ENCODE data around the gene SERINC2. TPM values are rescaled to one million over a fixed set of nuclear protein-coding genes. Genes with fewer than 3 reads are reported as not detected.

The SERINC2 gene
- total RNA-seq, 1 donor from 2014 or later: 9.6 TPM

DNA sequence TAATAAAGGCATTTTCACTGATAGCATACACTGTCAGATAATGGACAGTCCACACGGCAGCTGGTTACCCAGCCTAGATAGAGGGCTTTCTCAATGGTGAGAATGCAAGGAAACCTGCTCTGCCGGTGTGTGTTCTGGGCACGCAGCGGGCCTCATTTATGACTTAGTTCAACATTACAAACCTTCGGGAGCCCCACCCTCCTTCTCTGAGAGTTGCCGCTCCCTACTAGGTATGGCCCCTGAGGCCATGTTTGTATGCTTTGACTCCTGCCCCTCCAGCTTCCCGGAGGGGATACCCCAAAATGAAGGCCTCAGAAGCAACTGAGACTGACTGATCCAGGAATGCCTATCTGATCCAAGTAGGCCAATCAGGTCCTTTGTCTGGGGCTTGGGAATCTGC lies 22.9 kb upstream of the SERINC2 start:
- Histone ChIP-seq H3K9me3 (ENCODE audit: low read depth) (no peaks in the 10 kb centered on the region), H2AFZ (replicated peaks) (no peak overlapping the region), H3K79me2 (ENCODE audit: low read depth) (no peaks in the 10 kb centered on the region), H3K27me3 (peaks cover 12% of the 10 kb centered on the region), H3F3A (ENCODE audit: low read depth) (no peaks in the 10 kb centered on the region), H3K4me2 (no peak overlapping the region), H3K4me1 (no peaks in the 10 kb centered on the region), H3K36me3 (no peaks in the 10 kb centered on the region), H3K9ac (no peak overlapping the region), H3K27ac (no peak overlapping the region), H3K4me3 (no peak overlapping the region), H4K20me1 (ENCODE audit: low read depth) (no peaks in the 10 kb centered on the region)
- H3K27me3 Mint-ChIP-seq (ENCODE audit: insufficient read depth, low read depth): peaks cover 10% of the 10 kb centered on the region
- H3K36me3 Mint-ChIP-seq: no peaks in the 10 kb centered on the region
- H3K4me3 Mint-ChIP-seq: no peak overlapping the region
- H3K27ac Mint-ChIP-seq: no peak overlapping the region
- DNase-seq (ENCODE audit: low spot score): no peak
- TF ChIP-seq, protein P1, sequence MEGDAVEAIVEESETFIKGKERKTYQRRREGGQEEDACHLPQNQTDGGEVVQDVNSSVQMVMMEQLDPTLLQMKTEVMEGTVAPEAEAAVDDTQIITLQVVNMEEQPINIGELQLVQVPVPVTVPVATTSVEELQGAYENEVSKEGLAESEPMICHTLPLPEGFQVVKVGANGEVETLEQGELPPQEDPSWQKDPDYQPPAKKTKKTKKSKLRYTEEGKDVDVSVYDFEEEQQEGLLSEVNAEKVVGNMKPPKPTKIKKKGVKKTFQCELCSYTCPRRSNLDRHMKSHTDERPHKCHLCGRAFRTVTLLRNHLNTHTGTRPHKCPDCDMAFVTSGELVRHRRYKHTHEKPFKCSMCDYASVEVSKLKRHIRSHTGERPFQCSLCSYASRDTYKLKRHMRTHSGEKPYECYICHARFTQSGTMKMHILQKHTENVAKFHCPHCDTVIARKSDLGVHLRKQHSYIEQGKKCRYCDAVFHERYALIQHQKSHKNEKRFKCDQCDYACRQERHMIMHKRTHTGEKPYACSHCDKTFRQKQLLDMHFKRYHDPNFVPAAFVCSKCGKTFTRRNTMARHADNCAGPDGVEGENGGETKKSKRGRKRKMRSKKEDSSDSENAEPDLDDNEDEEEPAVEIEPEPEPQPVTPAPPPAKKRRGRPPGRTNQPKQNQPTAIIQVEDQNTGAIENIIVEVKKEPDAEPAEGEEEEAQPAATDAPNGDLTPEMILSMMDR (IDR thresholded peaks at IDR 0.05): no peak
- no peak for TF ChIP-seq EZH2phosphoT487 (IDR thresholded peaks at IDR 0.05)
- no peak for TF ChIP-seq EZH2 (IDR thresholded peaks at IDR 0.05)
- H3K9me3 Mint-ChIP-seq: no peaks in the 10 kb centered on the region
- peaks cover 8% of the 10 kb centered on the region for H3K4me1 Mint-ChIP-seq

DNA sequence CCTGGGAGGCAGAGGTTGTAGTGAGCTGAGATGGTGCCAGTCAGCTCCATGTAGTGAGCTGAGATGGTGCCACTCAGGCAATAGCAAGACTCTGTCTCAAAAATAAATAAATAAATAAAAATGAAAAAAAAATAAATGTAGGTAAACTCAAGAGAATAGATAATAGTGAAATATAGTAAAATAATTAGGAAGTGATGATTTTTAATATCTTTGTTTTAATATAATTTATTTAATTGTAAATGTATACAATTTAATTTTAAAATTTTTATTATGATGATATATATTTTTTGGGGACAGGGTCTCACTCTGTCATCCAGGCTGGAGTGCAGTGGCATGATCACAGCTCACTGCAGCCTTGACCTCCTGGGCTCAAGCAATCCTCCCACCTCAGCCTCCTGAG lies 19.6 kb upstream of the SERINC2 start:
- H3K9me3 Mint-ChIP-seq: no peaks in the 10 kb centered on the region

DNA sequence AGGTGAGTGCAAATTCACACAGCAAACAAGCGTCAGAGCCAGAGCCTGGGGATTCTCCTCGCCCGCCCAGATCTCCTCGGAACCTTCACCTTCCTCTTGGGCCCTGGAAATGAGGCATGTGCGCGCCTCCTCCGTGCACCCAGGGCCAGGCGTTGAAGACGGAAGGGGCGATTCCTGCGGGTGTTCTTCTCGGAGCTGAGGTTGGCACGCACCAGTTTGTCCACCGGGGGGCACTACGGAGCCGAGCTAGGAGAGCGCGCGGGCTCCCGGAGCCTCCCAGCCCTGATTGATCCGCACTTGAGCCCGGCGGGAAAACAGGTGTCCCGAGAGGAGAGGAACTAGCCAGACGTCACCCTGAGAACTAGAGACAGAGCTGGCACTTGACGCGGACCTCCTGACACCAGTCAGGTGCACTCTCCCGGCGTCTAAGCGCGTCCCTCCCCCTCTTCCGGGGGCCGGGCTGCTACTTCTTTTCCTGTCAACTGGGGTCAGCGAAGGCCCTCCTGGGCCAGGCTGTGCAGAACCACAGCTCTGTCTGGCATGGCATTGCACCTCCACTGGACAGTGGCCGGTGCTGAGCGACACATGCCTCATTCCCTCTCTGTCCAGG lies 18.3 kb upstream of the SERINC2 start:
- Mint-ChIP-seq H3K27me3 (ENCODE audit: insufficient read depth, low read depth) (peaks cover 5% of the 10 kb centered on the region), H3K9me3 (no peaks in the 10 kb centered on the region), H3K4me3 (peak overlapping the region; percentile 72), H3K27ac (no peak overlapping the region), H3K4me1 (peaks cover 17% of the 10 kb centered on the region), H3K36me3 (no peaks in the 10 kb centered on the region)
- Histone ChIP-seq H3K4me1 (no peaks in the 10 kb centered on the region), H3K9ac (no peak overlapping the region), H4K20me1 (ENCODE audit: low read depth) (no peaks in the 10 kb centered on the region), H3K27ac (no peak overlapping the region), H3K36me3 (no peaks in the 10 kb centered on the region), H3K9me3 (ENCODE audit: low read depth) (no peaks in the 10 kb centered on the region), H3K4me2 (peak overlapping the region; percentile 77), H2AFZ (replicated peaks) (peak overlapping the region; percentile 80), H3F3A (ENCODE audit: low read depth) (no peaks in the 10 kb centered on the region), H3K4me3 (peak overlapping the region; percentile 48), H3K27me3 (peaks cover 18% of the 10 kb centered on the region), H3K79me2 (ENCODE audit: low read depth) (no peaks in the 10 kb centered on the region)
- peak; percentile 92 for DNase-seq (ENCODE audit: low spot score)
- TF ChIP-seq EZH2 (IDR thresholded peaks at IDR 0.05): no peak
- TF ChIP-seq, protein P1 (IDR thresholded peaks at IDR 0.05): peak; percentile 91

More for the DNA sequence above, 19.6 kb upstream of the SERINC2 start:
- no peak overlapping the region for H2AFZ ChIP-seq (replicated peaks)
- peaks cover 17% of the 10 kb centered on the region for H3K4me1 Mint-ChIP-seq
- H3K4me3 ChIP-seq: no peak overlapping the region
- H3K9me3 ChIP-seq (ENCODE audit: low read depth): no peaks in the 10 kb centered on the region
- no peak overlapping the region for H3K4me2 ChIP-seq
- H3F3A ChIP-seq (ENCODE audit: low read depth): no peaks in the 10 kb centered on the region
- DNase-seq (ENCODE audit: low spot score): no peak
- no peaks in the 10 kb centered on the region for H4K20me1 ChIP-seq (ENCODE audit: low read depth)
- no peak overlapping the region for H3K27ac Mint-ChIP-seq
- H3K27me3 Mint-ChIP-seq (ENCODE audit: insufficient read depth, low read depth): peaks cover 12% of the 10 kb centered on the region
- H3K79me2 ChIP-seq (ENCODE audit: low read depth): no peaks in the 10 kb centered on the region
- H3K36me3 ChIP-seq: no peaks in the 10 kb centered on the region
- no peak for TF ChIP-seq EZH2phosphoT487 (IDR thresholded peaks at IDR 0.05)
- H3K4me1 ChIP-seq: no peaks in the 10 kb centered on the region
- no peak overlapping the region for H3K9ac ChIP-seq
- H3K27me3 ChIP-seq: peaks cover 18% of the 10 kb centered on the region
- no peak overlapping the region for H3K27ac ChIP-seq
- H3K36me3 Mint-ChIP-seq: no peaks in the 10 kb centered on the region
- H3K4me3 Mint-ChIP-seq: no peak overlapping the region

DNA sequence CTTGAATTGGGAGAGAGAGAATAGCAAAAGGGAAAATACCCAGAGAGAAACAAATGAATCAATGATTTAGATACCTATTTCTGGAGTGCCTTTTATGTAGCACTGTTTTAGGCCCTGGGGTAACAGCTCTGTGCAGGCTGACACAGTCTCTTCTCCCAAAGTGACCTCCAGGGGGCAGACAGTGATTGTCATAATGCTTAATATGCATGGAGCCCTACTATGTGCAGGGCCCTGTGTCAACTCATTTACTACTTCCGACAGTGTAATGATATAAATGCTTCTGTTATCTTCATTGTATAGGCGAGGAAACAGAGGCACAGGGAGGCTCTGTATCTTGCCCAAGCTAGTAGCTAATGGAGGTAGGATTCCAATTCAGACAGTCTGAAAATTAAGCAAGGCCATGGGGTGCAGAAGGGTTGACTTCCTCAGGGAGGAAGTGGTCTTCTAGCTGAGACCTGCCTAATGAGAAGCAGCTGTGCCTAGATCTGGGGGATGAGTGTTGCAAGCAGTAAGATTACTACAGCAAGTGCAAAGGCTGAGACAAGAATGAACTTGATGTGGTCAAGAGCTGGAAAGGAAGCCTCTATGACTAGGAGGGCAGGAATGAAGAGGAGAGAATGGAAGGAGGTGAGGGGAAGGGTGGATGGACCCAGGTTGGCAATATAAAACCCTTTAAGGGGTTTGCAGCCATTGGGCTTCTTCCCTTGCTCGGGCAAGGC lies 16.2 kb upstream of the SERINC2 start:
- DNase-seq (ENCODE audit: low spot score): peak; percentile 46
- Histone ChIP-seq H3K27me3 (peaks cover 18% of the 10 kb centered on the region), H3K4me2 (no peak overlapping the region)

More for the DNA sequence above, 16.2 kb upstream of the SERINC2 start:
- Histone ChIP-seq H3K4me3 (no peak overlapping the region), H2AFZ (replicated peaks) (no peak overlapping the region), H3F3A (ENCODE audit: low read depth) (no peaks in the 10 kb centered on the region), H3K9ac (no peak overlapping the region), H3K27ac (no peak overlapping the region), H4K20me1 (ENCODE audit: low read depth) (no peaks in the 10 kb centered on the region), H3K36me3 (no peaks in the 10 kb centered on the region), H3K79me2 (ENCODE audit: low read depth) (no peaks in the 10 kb centered on the region), H3K4me1 (no peaks in the 10 kb centered on the region), H3K9me3 (ENCODE audit: low read depth) (no peaks in the 10 kb centered on the region)
- H3K27ac Mint-ChIP-seq: no peak overlapping the region
- peaks cover 4% of the 10 kb centered on the region for H3K27me3 Mint-ChIP-seq (ENCODE audit: insufficient read depth, low read depth)
- H3K9me3 Mint-ChIP-seq: no peaks in the 10 kb centered on the region
- no peak overlapping the region for H3K4me3 Mint-ChIP-seq
- TF ChIP-seq EZH2 (IDR thresholded peaks at IDR 0.05) (no peak), EZH2phosphoT487 (IDR thresholded peaks at IDR 0.05) (no peak)
- TF ChIP-seq, protein P1 (IDR thresholded peaks at IDR 0.05): peak; percentile 58
- H3K36me3 Mint-ChIP-seq: no peaks in the 10 kb centered on the region
- H3K4me1 Mint-ChIP-seq: peaks cover 15% of the 10 kb centered on the region
